HG02943 (cell line): Measurements from ENCODE around the gene RNF44.
"Not testable (repeated sequence)": the region's sequence is repeated elsewhere in the genome, so short reads cannot be mapped to it uniquely, and the experiment has no call there.

Experiments
- ATAC-seq: cut with Tn5 transposase; IDR thresholded peaks from one replicate; pipeline ENCODE4 v1.9.1; 2021; ENCODE audit warnings: mild to moderate bottlenecking, low read depth, moderate library complexity; ENCODE audit not compliant: unreplicated experiment

The RNF44 gene

DNA sequence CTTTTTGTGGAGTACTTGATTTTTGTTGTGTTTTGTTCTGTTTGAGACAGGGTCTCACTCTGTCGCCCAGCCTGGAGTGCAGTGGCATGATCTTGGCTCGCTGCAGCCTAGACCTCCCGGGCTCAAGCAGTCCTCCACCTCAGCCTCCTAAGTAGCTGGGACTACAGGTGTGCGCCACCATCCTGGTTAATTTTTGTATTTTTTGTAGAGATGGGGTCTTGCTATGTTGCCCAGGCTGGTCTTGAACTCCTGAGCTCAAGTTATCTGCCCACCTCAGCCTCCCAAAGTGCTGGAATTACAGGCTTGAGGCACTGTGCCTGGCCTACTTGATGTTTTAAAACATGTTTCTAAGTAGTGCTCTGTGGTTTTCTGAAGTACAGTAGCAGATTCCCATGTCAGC is 50.0 kb downstream of the RNF44 start:
- ATAC-seq, result not testable (repeated sequence)

DNA sequence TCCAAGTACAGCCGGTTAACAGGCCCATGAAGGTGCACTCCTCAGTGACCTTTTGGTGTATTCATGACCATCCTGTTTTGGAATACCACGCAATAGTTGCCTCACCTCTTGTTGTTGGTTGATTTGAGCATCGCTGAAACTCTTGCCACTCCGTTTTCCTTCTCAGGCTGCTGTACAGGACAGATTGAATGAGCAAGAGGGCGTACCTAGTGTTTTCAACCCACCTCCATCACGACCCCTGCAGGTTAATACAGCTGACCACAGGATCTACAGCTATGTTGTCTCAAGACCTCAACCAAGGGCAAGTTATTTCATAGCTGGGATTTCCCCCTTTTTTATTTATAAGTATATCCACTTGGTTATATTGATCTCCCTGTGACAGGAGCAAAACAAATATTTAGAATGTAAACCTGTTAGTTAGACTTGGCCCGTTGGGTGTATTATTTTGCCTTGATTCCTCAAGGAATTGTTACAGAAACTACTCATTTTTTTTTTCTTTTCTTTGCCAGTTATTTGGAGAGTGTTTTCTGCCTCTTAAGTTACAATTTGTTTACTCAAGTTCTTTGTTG is 50.9 kb downstream of the RNF44 start:
- no peak for ATAC-seq

DNA sequence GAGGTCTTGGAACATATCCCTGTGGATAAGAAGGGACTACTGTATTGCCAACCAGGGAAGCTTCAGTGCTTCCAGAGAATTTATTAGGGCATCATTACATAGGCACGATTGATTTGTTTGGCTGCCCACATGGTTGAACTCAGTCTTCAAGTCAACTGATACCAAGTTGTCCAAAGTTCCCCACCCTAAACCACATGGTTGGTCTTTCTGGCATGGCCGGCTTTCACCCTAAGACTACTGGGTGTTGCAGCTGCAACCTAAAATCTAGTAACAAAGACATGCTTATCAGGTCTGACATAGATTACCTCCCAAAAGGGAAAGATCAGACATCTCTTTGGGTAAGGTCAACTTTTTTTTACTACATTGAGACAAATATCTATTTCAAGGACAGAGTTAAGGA is 52.0 kb downstream of the RNF44 start:
- no peak for ATAC-seq

DNA sequence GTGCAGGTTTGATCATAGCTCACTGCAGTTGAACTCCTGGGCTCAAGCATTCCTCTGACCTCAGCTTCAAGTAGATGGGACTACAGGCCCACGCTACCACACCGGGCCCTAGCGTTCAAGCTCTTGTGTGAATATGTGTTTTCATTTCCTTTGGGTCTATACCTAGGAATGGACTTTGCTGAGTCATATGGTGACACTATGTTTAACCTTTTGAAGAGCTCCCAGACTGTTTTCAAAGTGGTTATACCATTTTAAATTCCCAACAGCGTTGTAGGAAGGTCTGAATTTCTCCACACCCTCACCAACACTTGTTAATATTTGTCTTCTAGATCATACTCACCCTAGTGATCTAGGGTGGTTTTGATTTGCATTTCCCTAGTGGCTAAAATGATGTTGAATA is 55.5 kb downstream of the RNF44 start:
- ATAC-seq, result no peak
